ENCODE results near the gene TSPEAR. TPM values are rescaled to one million over a fixed set of nuclear protein-coding genes. Genes with fewer than 3 reads are reported as not detected.
A peak's percentile ranks its signal among the peaks of the same experiment; 100 is the strongest.

The TSPEAR gene
- total and polyA plus RNA-seq, 2 donors from 2014 or later: 0.09 to 0.22 TPM

GRCh38 chr21:44556879-44557278, 154.5 kb downstream of the TSPEAR start:
- intact Hi-C loops (cut with DNase I): no loop called here
- DNase-seq (no peak), FAIRE-seq (no peak)
- Histone ChIP-seq H3K36me3 (ENCODE audit: control insufficient read depth in 2 of 3, insufficient read depth in 3 of 3, low read length in 3 of 3) (no peaks in the 10 kb centered on the region), H3K4me1 (ENCODE audit: control insufficient read depth in 2 of 3, insufficient read depth in 2 of 3, low read depth in 1 of 3, low read length in 3 of 3) (no peaks in the 10 kb centered on the region), H3K27ac (ENCODE audit: low read depth in 2 of 2, low read length in 2 of 2) (no peak overlapping the region), H3K9me3 (ENCODE audit: control insufficient read depth in 2 of 3, insufficient read depth in 1 of 3, low read length in 3 of 3) (no peaks in the 10 kb centered on the region), H3K27me3 (ENCODE audit: control insufficient read depth, insufficient read depth, low read length) (no peaks in the 10 kb centered on the region), H3K9ac (ENCODE audit: low read length in 3 of 3) (no peak overlapping the region), H3K4me3 (ENCODE audit: low read length in 3 of 3) (no peak overlapping the region)
- TF ChIP-seq, protein P1, sequence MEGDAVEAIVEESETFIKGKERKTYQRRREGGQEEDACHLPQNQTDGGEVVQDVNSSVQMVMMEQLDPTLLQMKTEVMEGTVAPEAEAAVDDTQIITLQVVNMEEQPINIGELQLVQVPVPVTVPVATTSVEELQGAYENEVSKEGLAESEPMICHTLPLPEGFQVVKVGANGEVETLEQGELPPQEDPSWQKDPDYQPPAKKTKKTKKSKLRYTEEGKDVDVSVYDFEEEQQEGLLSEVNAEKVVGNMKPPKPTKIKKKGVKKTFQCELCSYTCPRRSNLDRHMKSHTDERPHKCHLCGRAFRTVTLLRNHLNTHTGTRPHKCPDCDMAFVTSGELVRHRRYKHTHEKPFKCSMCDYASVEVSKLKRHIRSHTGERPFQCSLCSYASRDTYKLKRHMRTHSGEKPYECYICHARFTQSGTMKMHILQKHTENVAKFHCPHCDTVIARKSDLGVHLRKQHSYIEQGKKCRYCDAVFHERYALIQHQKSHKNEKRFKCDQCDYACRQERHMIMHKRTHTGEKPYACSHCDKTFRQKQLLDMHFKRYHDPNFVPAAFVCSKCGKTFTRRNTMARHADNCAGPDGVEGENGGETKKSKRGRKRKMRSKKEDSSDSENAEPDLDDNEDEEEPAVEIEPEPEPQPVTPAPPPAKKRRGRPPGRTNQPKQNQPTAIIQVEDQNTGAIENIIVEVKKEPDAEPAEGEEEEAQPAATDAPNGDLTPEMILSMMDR (IDR thresholded peaks at IDR 0.05; ENCODE audit: borderline replicate concordance, extremely low read depth, insufficient read depth): no peak

GRCh38 chr21:44555200-44555875, 156.0 kb downstream of the TSPEAR start:
- intact Hi-C loops (cut with DNase I): no loop called here
- DNase-seq: no peak
- H3K27me3 ChIP-seq (ENCODE audit: control insufficient read depth, insufficient read depth, low read length): no peaks in the 10 kb centered on the region

GRCh38 chr21:44552681-44553080, 158.7 kb downstream of the TSPEAR start:
- Histone ChIP-seq H3K9me3 (ENCODE audit: control insufficient read depth in 2 of 3, insufficient read depth in 1 of 3, low read length in 3 of 3) (no peaks in the 10 kb centered on the region), H3K36me3 (ENCODE audit: control insufficient read depth in 2 of 3, insufficient read depth in 3 of 3, low read length in 3 of 3) (no peaks in the 10 kb centered on the region), H3K9ac (ENCODE audit: low read length in 3 of 3) (no peak overlapping the region), H3K27me3 (ENCODE audit: control insufficient read depth, insufficient read depth, low read length) (no peaks in the 10 kb centered on the region), H3K27ac (ENCODE audit: low read depth in 2 of 2, low read length in 2 of 2) (no peak overlapping the region), H3K4me1 (ENCODE audit: control insufficient read depth in 2 of 3, insufficient read depth in 2 of 3, low read depth in 1 of 3, low read length in 3 of 3) (no peaks in the 10 kb centered on the region), H3K4me3 (ENCODE audit: low read length in 3 of 3) (no peak overlapping the region)
- DNase-seq (peak in 1 of 5 donors; percentile 39), FAIRE-seq (no peak)
- TF ChIP-seq, protein P1 (IDR thresholded peaks at IDR 0.05; ENCODE audit: borderline replicate concordance, extremely low read depth, insufficient read depth): no peak
- intact Hi-C loops (cut with DNase I): no loop called here

More at GRCh38 chr21:44555200-44555875, 156.0 kb downstream of the TSPEAR start:
- Histone ChIP-seq H3K4me1 (ENCODE audit: control insufficient read depth in 2 of 3, insufficient read depth in 2 of 3, low read depth in 1 of 3, low read length in 3 of 3) (no peaks in the 10 kb centered on the region), H3K27ac (ENCODE audit: low read depth in 2 of 2, low read length in 2 of 2) (no peak overlapping the region), H3K36me3 (ENCODE audit: control insufficient read depth in 2 of 3, insufficient read depth in 3 of 3, low read length in 3 of 3) (no peaks in the 10 kb centered on the region), H3K9ac (ENCODE audit: low read length in 3 of 3) (no peak overlapping the region), H3K4me3 (ENCODE audit: low read length in 3 of 3) (no peak overlapping the region), H3K9me3 (ENCODE audit: control insufficient read depth in 2 of 3, insufficient read depth in 1 of 3, low read length in 3 of 3) (no peaks in the 10 kb centered on the region)
- no peak for FAIRE-seq
- TF ChIP-seq, protein P1 (IDR thresholded peaks at IDR 0.05; ENCODE audit: borderline replicate concordance, extremely low read depth, insufficient read depth): no peak

Data from kidney (tissue), 14 donors.